NCI-H526 (cell line): ENCODE measurements around the gene STEAP3.
A peak's percentile ranks its signal among the peaks of the same experiment; 100 is the strongest.

Experiments used
- DNase-seq, 2 experiments: peaks; one replicate each; lab custom pipeline; 2025; lab: John Stamatoyannopoulos, UW

The STEAP3 gene

GRCh38 chr2:119223521-119224390, at the start of gene STEAP3:
Gene STEAP3, plus strand, starts transcription at chr2:119223834. Its CDS starts 7,179 bp downstream, at chr2:119231013.
- DNase-seq, result peak in 1 of 2 experiments; percentile 83

- peak in 1 of 2 experiments; percentile 83 for DNase-seq
Observed at GRCh38 chr2:119174216-119174992, 49.2 kb upstream of the STEAP3 start.

GRCh38 chr2:119174993-119175347, 48.7 kb upstream of the STEAP3 start:
- DNase-seq, result no peak

GRCh38 chr2:119175517-119175916, 48.1 kb upstream of the STEAP3 start:
- no peak for DNase-seq

- no peak for DNase-seq
Observed at GRCh38 chr2:119177171-119177837, 46.3 kb upstream of the STEAP3 start.

GRCh38 chr2:119177838-119178190, 45.8 kb upstream of the STEAP3 start:
- no peak for DNase-seq

- DNase-seq, result no peak
Observed at GRCh38 chr2:119178776-119179175, 44.9 kb upstream of the STEAP3 start.

GRCh38 chr2:119179202-119179601, 44.4 kb upstream of the STEAP3 start:
- DNase-seq, result no peak

- no peak for DNase-seq
Observed at GRCh38 chr2:119179991-119180390, 43.6 kb upstream of the STEAP3 start.

GRCh38 chr2:119180892-119181291, 42.7 kb upstream of the STEAP3 start:
- DNase-seq, result no peak

- no peak for DNase-seq
Observed at GRCh38 chr2:119181391-119181790, 42.2 kb upstream of the STEAP3 start.

- no peak for DNase-seq
Observed at GRCh38 chr2:119181791-119182445, 41.7 kb upstream of the STEAP3 start.

GRCh38 chr2:119184512-119184911, 39.1 kb upstream of the STEAP3 start:
- no peak for DNase-seq

- DNase-seq, result no peak
Observed at GRCh38 chr2:119190321-119191111, 33.1 kb upstream of the STEAP3 start.

- no peak for DNase-seq
Observed at GRCh38 chr2:119192893-119193292, 30.7 kb upstream of the STEAP3 start.

GRCh38 chr2:119195001-119195400, 28.6 kb upstream of the STEAP3 start:
- DNase-seq, result no peak

- DNase-seq, result no peak
Observed at GRCh38 chr2:119195887-119196286, 27.7 kb upstream of the STEAP3 start.

GRCh38 chr2:119196301-119197125, 27.1 kb upstream of the STEAP3 start:
- DNase-seq, result no peak

- DNase-seq, result peak in 1 of 2 experiments; percentile 45
Observed at GRCh38 chr2:119197126-119197405, 26.6 kb upstream of the STEAP3 start.

- no peak for DNase-seq
Observed at GRCh38 chr2:119197529-119198239, 25.9 kb upstream of the STEAP3 start.
